Coronary artery (tissue), 2 donors: ENCODE measurements around the gene TCEANC2.

Source experiments
- DNase-seq: peaks from one replicate; pipeline ENCODE4 v3.0.0-alpha.2; 2017; ENCODE audit warnings: low spot score
- H3K27ac ChIP-seq, 2 donors: fragments of 200-600 bp; sonication (generic); one replicate each; pipeline ENCODE4 v1.5.1; 2016 to 2019
- H3K4me3 ChIP-seq: fragments of 200-600 bp; sonication (generic); 2 replicates; pipeline ENCODE4 v1.5.1; 2016; ENCODE audit warnings: mild to moderate bottlenecking, moderate library complexity
- CTCF ChIP-seq: fragments of 200-600 bp; sonication (generic); IDR thresholded peaks from one replicate; pipeline ENCODE4 v1.5.1; 2019; ENCODE audit warnings: antibody characterized with exemption

TCEANC2 gene

GRCh38 chr1:54137534-54138061 lies 84.2 kb downstream of the TCEANC2 start:
- TF ChIP-seq CTCF = no peak
- Histone ChIP-seq H3K4me3 (no peak overlapping the region), H3K27ac (no peak overlapping the region)
- DNase-seq = no peak

DNA sequence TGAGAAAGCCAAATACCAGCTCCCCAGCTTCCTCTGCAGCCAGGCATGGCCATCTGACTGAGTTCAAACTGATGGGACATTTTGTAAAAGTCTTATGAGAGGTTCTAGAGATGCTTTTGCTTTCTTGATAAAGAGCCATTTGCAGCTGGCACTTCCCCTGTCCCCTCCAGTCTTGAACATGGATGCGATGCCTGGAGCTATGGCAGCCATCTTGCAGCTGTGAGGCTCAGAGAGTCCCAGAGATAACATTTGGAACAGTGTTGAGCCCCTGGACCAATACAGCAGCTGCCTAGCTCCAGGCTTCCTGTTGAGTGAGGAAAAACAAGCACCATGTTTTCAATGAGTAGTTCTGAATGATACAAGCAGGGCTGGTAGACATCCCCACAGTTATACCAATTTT lies 85.6 kb downstream of the TCEANC2 start:
- TF ChIP-seq CTCF = no peak
- H3K4me3 ChIP-seq = no peak overlapping the region

DNA sequence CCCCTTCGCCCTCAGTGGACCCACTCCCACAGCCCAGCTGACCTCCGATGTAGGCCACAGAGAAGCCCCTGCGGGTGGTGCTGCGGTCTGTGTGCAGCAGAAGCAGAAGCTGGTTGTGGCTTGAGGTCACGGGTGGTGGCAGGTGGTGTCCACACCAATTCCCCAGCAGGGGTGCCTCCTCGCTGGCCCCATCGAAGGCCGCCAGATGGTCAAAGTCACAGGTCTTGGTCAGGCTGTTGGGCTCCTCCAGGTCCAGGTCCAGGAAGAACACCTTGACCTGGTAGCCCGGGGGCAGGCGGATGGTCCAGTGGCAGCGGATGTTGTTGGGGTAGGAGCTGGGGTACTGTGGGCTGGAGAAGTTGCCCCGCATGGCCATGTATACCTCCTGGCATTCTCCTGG lies 86.3 kb downstream of the TCEANC2 start:
- no peak for DNase-seq
- no peak for TF ChIP-seq CTCF

More for the DNA sequence above, 85.6 kb downstream of the TCEANC2 start:
- H3K27ac ChIP-seq = no peak overlapping the region
- no peak for DNase-seq

DNA sequence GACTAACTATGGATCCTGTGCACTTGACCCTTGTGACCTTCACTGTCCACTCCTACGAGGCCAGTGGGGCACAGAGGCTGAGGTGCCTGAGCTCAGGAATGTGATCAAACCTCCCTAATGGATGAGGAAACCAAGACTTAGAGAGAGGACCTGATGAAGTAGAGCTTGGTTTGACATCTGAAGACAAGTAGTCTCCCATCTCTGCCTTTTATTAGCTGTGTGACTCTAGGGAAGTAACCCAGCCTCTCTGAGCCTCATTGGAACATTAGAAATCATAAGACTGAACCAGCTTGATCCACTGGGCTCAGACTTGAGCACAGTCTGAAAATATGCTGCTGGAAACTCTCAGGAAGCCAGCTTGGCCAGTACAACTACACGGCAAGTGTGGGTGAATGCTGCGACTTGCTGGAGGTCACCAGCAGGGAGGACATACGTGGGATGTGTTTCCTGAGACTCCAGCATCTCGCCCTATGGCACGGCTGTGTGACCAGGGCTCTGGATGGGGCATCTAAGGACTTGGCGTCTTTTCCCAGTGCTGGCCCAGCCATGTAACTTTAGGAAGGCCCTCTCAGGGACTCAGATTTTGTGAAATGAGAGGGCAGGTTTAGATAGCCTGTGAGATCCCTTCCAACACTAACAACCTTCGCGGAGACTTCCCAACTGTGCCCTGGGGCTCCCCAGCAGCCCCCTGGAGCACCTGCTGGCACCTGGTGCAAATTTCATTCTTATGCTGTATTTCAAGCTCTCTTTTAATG lies 88.9 kb downstream of the TCEANC2 start:
- Histone ChIP-seq H3K4me3 (no peak overlapping the region), H3K27ac (no peak overlapping the region)
- no peak for DNase-seq
- TF ChIP-seq CTCF = no peak

More for the DNA sequence above, 86.3 kb downstream of the TCEANC2 start:
- Histone ChIP-seq H3K4me3 (no peak overlapping the region), H3K27ac (no peak overlapping the region)

- TF ChIP-seq CTCF = no peak
- no peak overlapping the region for H3K27ac ChIP-seq
- no peak overlapping the region for H3K4me3 ChIP-seq
- DNase-seq = no peak
Measured at GRCh38 chr1:54144366-54144765, 91.0 kb downstream of the TCEANC2 start.

DNA sequence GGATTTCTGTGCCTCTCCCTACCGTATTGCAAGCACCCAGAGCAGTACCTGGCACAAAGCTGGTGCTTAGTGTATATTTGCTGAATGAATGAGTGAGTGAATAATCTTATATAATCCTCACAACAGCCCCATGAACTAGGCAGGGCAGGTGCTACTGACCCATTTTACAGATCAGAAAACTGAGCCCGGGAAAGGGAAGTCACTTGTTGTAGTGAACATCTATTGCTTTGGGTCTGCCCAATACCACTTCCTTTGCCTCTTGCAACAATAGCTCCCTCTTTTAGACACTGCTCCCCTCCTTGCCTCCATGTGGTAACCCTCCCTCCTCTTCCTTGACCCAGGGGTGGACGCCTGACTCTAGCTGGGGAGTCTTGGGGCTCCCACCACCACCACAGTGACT lies 96.3 kb downstream of the TCEANC2 start:
- H3K4me3 ChIP-seq = no peak overlapping the region
- H3K27ac ChIP-seq = no peak overlapping the region
- no peak for DNase-seq
- no peak for TF ChIP-seq CTCF

DNA sequence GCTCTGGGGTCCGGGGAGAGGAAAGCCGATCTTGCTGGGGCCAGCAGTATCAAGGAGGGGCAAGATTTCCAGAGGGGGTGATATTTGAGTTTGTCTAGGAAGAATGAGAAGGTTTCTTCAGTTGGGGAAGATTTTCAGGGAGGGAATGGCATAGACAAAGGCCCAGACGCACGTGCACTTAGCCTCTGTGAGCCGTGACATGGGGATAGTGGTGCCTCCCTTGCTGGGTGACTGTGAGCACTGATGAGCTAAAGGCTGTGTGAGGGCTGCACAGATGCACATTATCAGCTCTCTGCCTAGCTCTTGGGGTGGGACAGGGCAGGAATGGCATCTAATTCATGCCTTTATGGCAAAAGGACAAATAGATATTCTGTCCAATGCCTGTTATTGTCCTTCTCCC lies 97.6 kb downstream of the TCEANC2 start:
- TF ChIP-seq CTCF = no peak
- Histone ChIP-seq H3K27ac (no peak overlapping the region), H3K4me3 (no peak overlapping the region)
- DNase-seq = no peak
